Tibial nerve (tissue), 4 donors: ENCODE measurements around the gene PXN.
"Not testable (repeated sequence)": the region's sequence is repeated elsewhere in the genome, so short reads cannot be mapped to it uniquely, and the experiment has no call there.

Experiments used
- CTCF ChIP-seq, 5 experiments: fragments of 200-600 bp in 3 of 5; fragments of 450-650 bp in 2 of 5; sonication (generic) in 3 of 5; IDR thresholded peaks; one replicate each; pipeline ENCODE4 v1.5.1; 2016 to 2019; ENCODE audit warnings: antibody characterized with exemption in 5 of 5, mild to moderate bottlenecking in 3 of 5, moderate library complexity in 2 of 5
- EP300 ChIP-seq, 2 donors: sonication (generic); formaldehyde crosslinking; IDR thresholded peaks; one replicate each; pipeline ENCODE4 v1.6.1; 2017; ENCODE audit warnings: antibody characterized with exemption in 2 of 2, mild to moderate bottlenecking in 1 of 2
- POLR2A ChIP-seq, 2 donors: fragments of 450-650 bp; IDR thresholded peaks; one replicate each; pipeline ENCODE4 v1.6.1; 2017; ENCODE audit warnings: antibody characterized with exemption in 2 of 2, mild to moderate bottlenecking in 2 of 2, moderate library complexity in 2 of 2

- not testable (repeated sequence) for TF ChIP-seq CTCF, POLR2A, EP300 (IDR thresholded peaks at IDR 0.05)
Observed at GRCh38 chr12:120251364-120252070, 14.0 kb downstream of the PXN start.
